ENCODE results near the gene HBS1L. TPM values are rescaled to one million over a fixed set of nuclear protein-coding genes. Genes with fewer than 3 reads are reported as not detected.
A peak's percentile ranks its signal among the peaks of the same experiment; 100 is the strongest.

The HBS1L gene
- total and polyA plus RNA-seq, 4 donors: 32.7 to 89.0 (median 52.2) TPM

GRCh38 chr6:135002974-135003703 is 51.5 kb downstream of the HBS1L start (continued):
- no peak for TF ChIP-seq REST (IDR thresholded peaks at IDR 0.05)
- no peak for TF ChIP-seq ZBTB33 (IDR thresholded peaks at IDR 0.05)
- no peak for TF ChIP-seq RAD21 (IDR thresholded peaks at IDR 0.05)
- TF ChIP-seq HNF4G (IDR thresholded peaks at IDR 0.05): no peak

GRCh38 chr6:135002229-135002844 is 52.3 kb downstream of the HBS1L start:
- H3K4me3 ChIP-seq (ENCODE audit: low read depth in 1 of 3, low read length in 3 of 3): no peak overlapping the region
- no peak overlapping the region for H3K27ac ChIP-seq (ENCODE audit: low read depth in 1 of 2, low read length in 2 of 2)
- 49% methylated on average over 5 of the region's 5 CpGs for WGBS
- no peaks in the 10 kb centered on the region for H3K9me3 ChIP-seq (ENCODE audit: control insufficient read depth in 4 of 4, low read length in 3 of 4)
- no peak overlapping the region for H3K9ac ChIP-seq (ENCODE audit: low read depth in 1 of 2, low read length in 2 of 2)
- no peaks in the 10 kb centered on the region for H3K27me3 ChIP-seq (ENCODE audit: control insufficient read depth in 4 of 4, insufficient read depth in 4 of 4, low read length in 3 of 4)
- peak; percentile 77 to 79 for TF ChIP-seq RAD21 (IDR thresholded peaks at IDR 0.05)
- no peak for TF ChIP-seq RXRA (IDR thresholded peaks at IDR 0.05)
- TF ChIP-seq FOXA1 (IDR thresholded peaks at IDR 0.05): no peak
- no peak for TF ChIP-seq JUND (IDR thresholded peaks at IDR 0.05)
- no peak for TF ChIP-seq YY1 (IDR thresholded peaks at IDR 0.05)
- peak; percentile 51 for TF ChIP-seq CTCF (IDR thresholded peaks at IDR 0.05; ENCODE audit: low read depth, low read length, missing input control)
- TF ChIP-seq HNF4G (IDR thresholded peaks at IDR 0.05): no peak
- no peak for DNase-seq (ENCODE audit: low spot score)
- peaks cover 0 to 6% (median 2%) of the 10 kb centered on the region in 4 donors for H3K36me3 ChIP-seq (ENCODE audit: control insufficient read depth in 4 of 4, insufficient read depth in 3 of 4, low read depth in 1 of 4, low read length in 3 of 4)
- peaks cover 0 to 6% (median 2%) of the 10 kb centered on the region in 4 donors for H3K4me1 ChIP-seq (ENCODE audit: control insufficient read depth in 4 of 4, insufficient read depth in 4 of 4, low read length in 3 of 4)

- peaks cover 0 to 19% (median 10%) of the 10 kb centered on the region in 4 donors for H3K36me3 ChIP-seq (ENCODE audit: control insufficient read depth in 4 of 4, insufficient read depth in 3 of 4, low read depth in 1 of 4, low read length in 3 of 4)
- H3K4me3 ChIP-seq (ENCODE audit: low read depth in 1 of 3, low read length in 3 of 3): no peak overlapping the region
- DNase-seq (ENCODE audit: low spot score): no peak
- H3K9me3 ChIP-seq (ENCODE audit: control insufficient read depth in 4 of 4, low read length in 3 of 4): no peaks in the 10 kb centered on the region
- no peaks in the 10 kb centered on the region for H3K27me3 ChIP-seq (ENCODE audit: control insufficient read depth in 4 of 4, insufficient read depth in 4 of 4, low read length in 3 of 4)
- peaks cover 0 to 6% (median 2%) of the 10 kb centered on the region in 4 donors for H3K4me1 ChIP-seq (ENCODE audit: control insufficient read depth in 4 of 4, insufficient read depth in 4 of 4, low read length in 3 of 4)
- WGBS: 98% methylated on average over 1 of the region's 1 CpG
- H3K27ac ChIP-seq (ENCODE audit: low read depth in 1 of 2, low read length in 2 of 2): no peak overlapping the region
- H3K9ac ChIP-seq (ENCODE audit: low read depth in 1 of 2, low read length in 2 of 2): no peak overlapping the region
- TF ChIP-seq ATF3 (IDR thresholded peaks at IDR 0.05) (no peak), YY1 (IDR thresholded peaks at IDR 0.05) (no peak), GABPA (IDR thresholded peaks at IDR 0.05 in 1 of 2, conservative IDR thresholded peaks at IDR 0.05 in 1 of 2) (no peak), MAX (IDR thresholded peaks at IDR 0.05) (no peak), ZBTB33 (IDR thresholded peaks at IDR 0.05) (no peak), REST (IDR thresholded peaks at IDR 0.05) (no peak), JUND (IDR thresholded peaks at IDR 0.05) (no peak), NR2F2 (IDR thresholded peaks at IDR 0.05) (no peak), TAF1 (conservative IDR thresholded peaks at IDR 0.05) (no peak)
Measured at GRCh38 chr6:134999107-134999506, 55.5 kb downstream of the HBS1L start.

All from liver (tissue), 9 donors.